ENCODE results near the gene CEP63.

CEP63 gene

GRCh38 chr3:134608023-134608770 lies 122.3 kb downstream of the CEP63 start:
- DNase-seq (ENCODE audit: low read depth, low spot score) = no peak

- DNase-seq (ENCODE audit: low read depth, low spot score) = no peak
Measured at GRCh38 chr3:134608771-134609435, 123.0 kb downstream of the CEP63 start.

GRCh38 chr3:134609821-134610431 lies 124.1 kb downstream of the CEP63 start:
- no peak for DNase-seq (ENCODE audit: low read depth, low spot score)

DNA sequence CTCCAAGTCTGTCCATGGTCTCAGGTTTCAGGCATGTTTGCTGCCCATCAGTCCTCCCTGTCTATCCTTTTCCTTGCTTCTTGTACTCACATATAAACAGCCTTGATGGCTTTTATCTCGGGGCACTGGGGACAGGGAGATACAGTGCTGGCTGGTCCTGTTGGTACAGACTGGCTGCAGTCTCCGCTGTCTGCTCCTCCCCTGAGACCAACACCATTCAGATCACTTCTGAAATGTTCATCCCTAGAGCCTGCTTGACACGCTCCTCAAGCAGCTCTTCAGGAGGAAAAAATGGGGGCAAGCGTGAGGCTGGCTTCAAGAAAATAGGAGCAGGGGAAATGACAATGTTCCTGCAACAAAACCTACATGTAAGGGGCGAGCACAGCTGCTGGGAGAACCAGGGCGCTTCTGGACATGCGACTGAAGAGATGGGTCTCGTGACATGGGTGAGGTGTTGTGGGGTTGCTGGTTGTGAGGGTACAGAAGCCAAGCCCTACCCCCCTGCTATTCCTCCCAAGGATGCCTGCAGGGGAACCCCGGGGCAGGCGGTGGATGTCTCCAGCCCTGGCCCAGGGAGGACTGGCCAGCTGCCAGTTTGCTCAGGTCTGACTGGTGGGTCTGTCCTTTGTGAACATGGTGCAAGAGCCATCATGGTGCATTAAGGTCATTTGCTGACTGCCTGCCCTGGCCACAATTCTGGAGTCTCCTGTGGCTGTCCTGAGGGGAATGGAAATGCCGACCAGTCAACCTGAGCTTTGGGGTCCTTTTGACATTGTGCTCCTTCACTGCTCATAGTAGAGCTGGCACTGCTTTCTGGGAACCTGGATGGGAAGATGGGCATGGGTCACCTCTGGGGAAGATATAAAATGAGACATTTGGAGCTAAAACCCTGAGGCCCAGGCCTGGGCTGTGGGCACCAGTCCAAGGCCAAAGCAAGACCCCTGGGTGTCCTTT lies 124.9 kb downstream of the CEP63 start:
- DNase-seq (ENCODE audit: low read depth, low spot score) = no peak

DNA sequence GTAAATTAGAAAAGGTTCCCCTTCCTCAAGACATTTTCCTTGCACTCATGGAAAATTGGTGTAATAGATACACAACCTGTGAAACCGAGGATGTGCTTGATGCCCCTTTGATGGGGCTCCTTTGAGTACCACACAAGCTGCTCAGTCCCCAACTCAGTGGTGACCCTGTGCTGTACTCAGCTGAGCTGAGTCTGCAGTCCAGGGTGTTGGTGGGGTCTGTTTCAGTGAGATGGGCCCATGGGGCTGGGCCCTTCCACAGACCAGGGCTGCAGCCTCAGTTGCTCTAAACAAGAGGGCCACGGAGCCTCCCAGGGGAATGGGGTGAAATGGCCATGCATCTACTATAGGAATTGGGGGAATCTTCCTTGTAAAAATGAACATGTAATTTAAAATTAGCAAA lies 125.7 kb downstream of the CEP63 start:
- DNase-seq (ENCODE audit: low read depth, low spot score) = no peak

GRCh38 chr3:134613006-134613520 lies 127.2 kb downstream of the CEP63 start:
- DNase-seq (ENCODE audit: low read depth, low spot score) = no peak

- DNase-seq (ENCODE audit: low read depth, low spot score) = no peak
Measured at GRCh38 chr3:134614955-134615354, 129.1 kb downstream of the CEP63 start.

DNA sequence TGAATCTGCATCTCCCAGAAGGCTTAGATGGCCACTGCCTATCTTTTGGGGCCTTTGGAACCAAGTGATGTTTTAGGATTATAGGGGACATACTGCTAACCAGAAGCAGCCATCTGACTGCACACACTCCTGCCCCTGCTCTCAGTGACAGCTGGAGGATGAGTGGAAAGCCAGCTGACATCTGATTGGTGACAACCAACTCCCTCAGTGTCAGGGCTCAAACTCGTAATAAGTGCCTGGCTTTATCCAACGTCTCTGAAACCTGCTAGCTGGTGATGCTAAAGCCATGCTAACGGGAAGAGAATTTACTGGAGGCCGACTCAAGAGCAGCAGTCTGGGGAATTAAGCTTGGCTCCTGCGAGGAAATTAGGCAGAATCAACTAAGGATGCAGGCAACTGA lies 129.9 kb downstream of the CEP63 start:
- no peak for DNase-seq (ENCODE audit: low read depth, low spot score)

- no peak for DNase-seq (ENCODE audit: low read depth, low spot score)
Measured at GRCh38 chr3:134617608-134618477, 132.0 kb downstream of the CEP63 start.

DNA sequence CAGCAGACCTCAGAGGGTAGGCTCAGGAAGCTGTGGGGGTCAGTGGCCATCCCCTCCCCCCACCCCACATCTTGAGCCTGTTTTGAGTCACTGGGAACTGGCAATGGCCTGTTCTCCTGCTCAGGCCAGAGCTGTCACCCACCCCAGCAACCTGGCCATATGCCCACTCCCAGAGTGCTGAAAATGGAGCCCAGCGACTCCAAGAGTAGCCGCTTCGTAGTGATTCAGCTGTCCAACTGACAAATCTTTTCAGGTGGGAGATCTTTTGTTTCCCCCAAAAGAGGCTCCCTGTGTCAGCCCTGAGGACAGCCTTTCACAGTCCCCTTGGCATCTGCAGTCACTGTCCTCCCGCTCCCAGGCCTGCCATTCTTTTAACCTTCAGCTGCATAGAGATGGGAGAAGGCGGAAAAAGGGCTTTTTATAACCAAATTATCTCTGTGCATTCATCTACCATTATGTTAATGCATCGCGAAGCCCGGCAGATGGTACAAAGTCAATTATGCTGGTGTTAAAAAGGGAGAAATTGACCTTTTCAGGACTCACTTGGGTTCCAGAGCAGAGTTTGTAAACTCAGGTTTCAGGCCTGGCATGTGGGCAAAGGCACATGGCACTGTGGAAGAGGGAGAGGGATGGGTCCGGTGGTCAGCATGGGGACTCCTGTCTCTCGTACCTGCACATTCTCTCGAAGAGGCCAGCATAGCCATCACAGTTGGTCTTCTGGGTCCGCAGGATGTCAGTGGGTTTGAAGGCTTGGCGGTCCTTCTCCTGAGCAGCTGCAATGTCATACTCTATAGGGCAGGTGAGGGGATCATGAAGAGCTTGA lies 132.8 kb downstream of the CEP63 start:
- no peak for DNase-seq (ENCODE audit: low read depth, low spot score)

DNA sequence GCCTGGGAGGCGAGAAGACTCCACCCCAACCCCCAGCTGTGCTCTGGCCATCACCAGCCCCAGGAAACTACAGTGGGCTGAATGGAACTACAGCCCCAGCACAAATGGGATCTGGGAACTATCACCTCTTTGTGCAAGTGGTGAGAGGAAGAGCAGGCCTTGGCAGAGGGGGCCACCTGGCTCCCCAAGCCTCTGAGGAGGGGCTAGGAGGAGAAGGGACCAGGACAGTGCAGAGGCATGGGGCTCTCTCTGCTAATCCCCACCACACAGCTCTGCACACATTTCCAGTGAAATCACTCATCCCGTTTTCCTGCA lies 133.4 kb downstream of the CEP63 start:
- DNase-seq (ENCODE audit: low read depth, low spot score) = no peak

DNA sequence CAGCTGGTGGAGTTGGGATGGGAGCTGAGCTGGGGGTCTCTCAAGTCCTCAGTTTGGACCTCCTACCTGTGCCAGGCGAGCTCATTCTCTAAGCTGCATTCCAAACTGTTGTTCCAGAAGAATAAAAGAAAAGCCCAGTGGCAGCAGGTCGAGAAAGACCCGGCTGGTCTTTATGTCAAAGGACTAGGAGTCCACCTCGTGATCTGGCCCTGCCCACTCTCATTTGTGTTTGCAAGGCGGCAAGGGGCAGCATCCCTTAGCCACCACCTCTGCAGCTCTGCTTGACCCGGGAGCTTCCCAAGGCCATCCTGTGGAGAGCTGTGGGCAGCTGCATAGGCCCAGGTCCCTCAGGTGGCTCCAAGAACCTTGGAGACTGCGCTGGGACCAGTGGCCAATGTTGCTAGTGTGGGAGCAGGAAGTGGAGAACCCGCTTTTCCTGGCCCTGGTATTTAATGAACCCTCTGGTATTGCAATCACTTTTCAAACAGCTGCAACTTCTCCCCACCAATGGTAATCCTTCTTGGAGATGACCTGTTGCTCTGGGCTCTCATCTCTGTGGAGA lies 134.1 kb downstream of the CEP63 start:
- no peak for DNase-seq (ENCODE audit: low read depth, low spot score)

DNA sequence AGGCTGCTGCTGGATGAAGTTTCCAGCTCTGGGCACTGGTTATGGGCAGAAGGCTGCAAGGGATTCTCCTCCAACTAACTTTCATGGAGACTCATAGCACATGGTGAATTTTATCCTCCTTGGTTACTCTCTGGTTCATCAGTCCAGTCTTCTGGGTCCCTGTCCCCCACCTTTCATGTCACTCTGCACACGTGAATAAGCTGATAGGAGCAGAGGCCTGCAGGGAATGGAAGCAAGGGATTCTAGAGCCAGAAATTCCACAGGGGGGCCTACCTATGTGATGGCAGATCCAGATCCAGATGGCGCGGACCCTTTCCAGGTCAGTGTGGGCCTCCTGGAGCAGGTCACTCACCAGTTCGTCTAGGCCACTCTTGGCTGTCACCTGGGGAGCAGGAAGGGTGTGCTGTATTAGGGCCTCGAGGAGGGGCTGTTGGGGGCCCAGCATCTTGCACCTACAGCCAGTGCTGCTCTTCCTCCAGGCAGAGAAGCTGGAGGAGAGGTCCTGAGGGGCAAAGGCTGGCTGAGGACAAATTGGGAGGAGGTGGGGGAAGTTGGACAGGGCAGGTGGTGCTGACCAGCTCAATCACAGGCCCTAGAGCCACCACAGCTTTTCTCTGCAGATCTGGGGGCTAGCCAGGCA lies 134.7 kb downstream of the CEP63 start:
- DNase-seq (ENCODE audit: low read depth, low spot score) = no peak

- DNase-seq (ENCODE audit: low read depth, low spot score) = no peak
Measured at GRCh38 chr3:134621854-134622253, 136.0 kb downstream of the CEP63 start.

DNA sequence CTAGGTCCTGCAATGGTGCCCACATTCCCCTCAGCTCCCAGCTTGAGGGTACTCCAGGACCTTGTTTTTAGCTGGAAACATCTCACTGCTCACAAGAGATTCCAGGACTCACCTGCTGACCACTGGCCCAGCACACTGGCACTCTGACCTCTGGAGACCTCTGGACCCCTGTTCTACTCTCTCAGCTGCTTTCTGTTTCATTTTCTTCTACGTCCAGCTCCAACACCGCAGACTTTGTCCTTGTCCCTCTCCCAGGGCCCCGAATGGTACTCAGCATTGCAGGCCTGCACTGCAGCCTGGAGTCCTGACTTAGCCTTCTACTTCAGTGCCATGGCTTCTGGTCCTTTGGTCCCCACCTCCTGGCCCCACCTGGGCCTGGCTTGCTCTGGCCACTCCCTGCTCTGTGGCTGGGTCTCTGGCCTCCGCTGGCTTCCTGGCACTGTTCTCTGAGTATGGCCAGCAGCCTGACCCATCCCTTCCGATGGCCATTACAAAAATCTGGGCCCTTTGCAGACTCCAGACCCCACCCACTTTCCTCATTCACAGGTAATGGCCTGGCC lies 137.0 kb downstream of the CEP63 start:
- no peak for DNase-seq (ENCODE audit: low read depth, low spot score)

GRCh38 chr3:134623615-134624245 lies 137.9 kb downstream of the CEP63 start:
- no peak for DNase-seq (ENCODE audit: low read depth, low spot score)

Data from astrocyte of the hippocampus (primary cell).